ENCODE results near the gene ECT2L.

ECT2L gene

GRCh38 chr6:138863321-138863720, 67.4 kb downstream of the ECT2L start:
- no peaks in the 10 kb centered on the region for H3K36me3 ChIP-seq (ENCODE audit: control insufficient read depth, insufficient read depth, low read length)
- no peaks in the 10 kb centered on the region for H3K27me3 ChIP-seq (replicated peaks; ENCODE audit: control insufficient read depth, insufficient read depth, low read length)
- no peak for TF ChIP-seq CTCF (IDR thresholded peaks at IDR 0.05; ENCODE audit: insufficient read depth, low read length, poor library complexity, severe bottlenecking)
- no peak for DNase-seq (ENCODE audit: extremely low read depth, insufficient read length)
- no peak overlapping the region for H3K4me3 ChIP-seq (replicated peaks; ENCODE audit: low read depth, low read length)

- DNase-seq (ENCODE audit: extremely low read depth, insufficient read length) = no peak
- H3K36me3 ChIP-seq (ENCODE audit: control insufficient read depth, insufficient read depth, low read length) = no peaks in the 10 kb centered on the region
- TF ChIP-seq CTCF (IDR thresholded peaks at IDR 0.05; ENCODE audit: insufficient read depth, low read length, poor library complexity, severe bottlenecking) = no peak
- H3K4me3 ChIP-seq (replicated peaks; ENCODE audit: low read depth, low read length) = no peak overlapping the region
- no peaks in the 10 kb centered on the region for H3K27me3 ChIP-seq (replicated peaks; ENCODE audit: control insufficient read depth, insufficient read depth, low read length)
Observed at GRCh38 chr6:138864343-138864890, 68.5 kb downstream of the ECT2L start.

GRCh38 chr6:138865480-138866109, 69.7 kb downstream of the ECT2L start:
- no peaks in the 10 kb centered on the region for H3K36me3 ChIP-seq (ENCODE audit: control insufficient read depth, insufficient read depth, low read length)

GRCh38 chr6:138868181-138868580, 72.3 kb downstream of the ECT2L start:
- no peak overlapping the region for H3K4me3 ChIP-seq (replicated peaks; ENCODE audit: low read depth, low read length)
- DNase-seq (ENCODE audit: extremely low read depth, insufficient read length) = no peak
- H3K36me3 ChIP-seq (ENCODE audit: control insufficient read depth, insufficient read depth, low read length) = no peaks in the 10 kb centered on the region
- no peak for TF ChIP-seq CTCF (IDR thresholded peaks at IDR 0.05; ENCODE audit: insufficient read depth, low read length, poor library complexity, severe bottlenecking)
- H3K27me3 ChIP-seq (replicated peaks; ENCODE audit: control insufficient read depth, insufficient read depth, low read length) = no peaks in the 10 kb centered on the region

More at GRCh38 chr6:138865480-138866109, 69.7 kb downstream of the ECT2L start:
- H3K4me3 ChIP-seq (replicated peaks; ENCODE audit: low read depth, low read length) = no peak overlapping the region
- TF ChIP-seq CTCF (IDR thresholded peaks at IDR 0.05; ENCODE audit: insufficient read depth, low read length, poor library complexity, severe bottlenecking) = no peak
- DNase-seq (ENCODE audit: extremely low read depth, insufficient read length) = no peak
- H3K27me3 ChIP-seq (replicated peaks; ENCODE audit: control insufficient read depth, insufficient read depth, low read length) = no peaks in the 10 kb centered on the region

GRCh38 chr6:138869398-138869797, 73.5 kb downstream of the ECT2L start:
- DNase-seq (ENCODE audit: extremely low read depth, insufficient read length) = no peak
- H3K36me3 ChIP-seq (ENCODE audit: control insufficient read depth, insufficient read depth, low read length) = no peaks in the 10 kb centered on the region
- no peaks in the 10 kb centered on the region for H3K27me3 ChIP-seq (replicated peaks; ENCODE audit: control insufficient read depth, insufficient read depth, low read length)
- no peak overlapping the region for H3K4me3 ChIP-seq (replicated peaks; ENCODE audit: low read depth, low read length)
- TF ChIP-seq CTCF (IDR thresholded peaks at IDR 0.05; ENCODE audit: insufficient read depth, low read length, poor library complexity, severe bottlenecking) = no peak

All from GM06990 (cell line).